ENCODE data around the gene CTDSPL. TPM values are rescaled to one million over a fixed set of nuclear protein-coding genes. Genes with fewer than 3 reads are reported as not detected.

The CTDSPL gene
- polyA plus RNA-seq, 1 donor: 23.3 TPM

DNA sequence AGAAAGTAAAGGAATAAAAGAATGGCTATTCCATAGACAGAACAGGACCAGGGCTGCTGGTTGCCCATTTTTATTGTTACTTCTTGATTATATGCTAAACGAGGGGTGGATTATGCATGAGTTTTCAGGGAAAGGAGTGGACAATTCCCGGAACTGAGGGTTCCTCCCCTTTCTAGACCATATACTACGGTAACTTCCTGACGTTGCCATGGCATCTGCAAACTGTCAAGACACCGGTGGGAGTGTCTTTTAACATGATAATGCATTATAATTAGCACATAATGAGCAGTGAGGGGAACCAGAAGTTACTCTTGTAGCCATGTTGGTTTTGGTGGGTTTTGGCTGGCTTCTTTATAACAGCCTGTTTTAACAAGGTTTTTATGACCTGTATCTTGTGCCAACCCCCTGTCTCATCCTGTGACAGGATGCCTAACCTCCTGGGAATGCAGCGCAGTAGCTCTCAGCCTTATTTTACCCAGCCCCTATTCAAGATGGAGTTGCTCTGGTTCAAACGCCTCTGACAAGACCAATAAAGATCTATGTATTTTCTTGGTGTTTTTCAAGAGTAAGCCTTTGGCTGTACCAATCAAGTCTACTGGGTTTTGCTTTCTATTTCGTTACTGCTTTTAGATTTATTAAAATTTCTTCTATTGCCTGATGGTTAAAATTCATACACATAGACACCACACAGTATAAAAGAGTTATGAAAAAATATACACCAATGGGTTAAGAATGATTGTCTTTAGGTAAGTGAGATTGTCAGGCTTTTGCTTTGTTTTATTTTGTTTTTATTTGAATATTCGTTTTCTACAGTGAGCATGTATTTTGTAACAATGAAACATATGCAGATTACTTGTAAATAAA is 37.4 kb upstream of the CTDSPL start:
- H3K9me3 ChIP-seq (ENCODE audit: control insufficient read depth, low read depth, low read length): no peaks in the 10 kb centered on the region
- no peaks in the 10 kb centered on the region for H3K27me3 ChIP-seq (ENCODE audit: control insufficient read depth, insufficient read depth, low read length)
- H3K36me3 ChIP-seq (ENCODE audit: control insufficient read depth, insufficient read depth, low read length): peaks cover 16% of the 10 kb centered on the region
- WGBS (ENCODE audit: insufficient coverage, low lambda C conversion rate): 96% methylated on average over 3 of the region's 9 CpGs
- no peak overlapping the region for H3K27ac ChIP-seq (ENCODE audit: low read length)
- no peak overlapping the region for H3K4me3 ChIP-seq (ENCODE audit: low read length)
- no peaks in the 10 kb centered on the region for H3K4me1 ChIP-seq (ENCODE audit: control insufficient read depth, insufficient read depth, low read length)
- DNase-seq: no peak

GRCh38 chr3:37824954-37825328 is 36.7 kb upstream of the CTDSPL start:
- Histone ChIP-seq H3K27me3 (ENCODE audit: control insufficient read depth, insufficient read depth, low read length) (no peaks in the 10 kb centered on the region), H3K4me3 (ENCODE audit: low read length) (no peak overlapping the region), H3K27ac (ENCODE audit: low read length) (no peak overlapping the region), H3K4me1 (ENCODE audit: control insufficient read depth, insufficient read depth, low read length) (no peaks in the 10 kb centered on the region), H3K9me3 (ENCODE audit: control insufficient read depth, low read depth, low read length) (no peaks in the 10 kb centered on the region), H3K36me3 (ENCODE audit: control insufficient read depth, insufficient read depth, low read length) (peaks cover 12% of the 10 kb centered on the region)
- DNase-seq: no peak
- WGBS (ENCODE audit: insufficient coverage, low lambda C conversion rate): no CpG with 5 or more reads among the region's 1 CpG

- H3K4me1 ChIP-seq (ENCODE audit: control insufficient read depth, insufficient read depth, low read length): no peaks in the 10 kb centered on the region
- DNase-seq: no peak
- WGBS (ENCODE audit: insufficient coverage, low lambda C conversion rate): no CpG with 5 or more reads among the region's 3 CpGs
- peaks cover 6% of the 10 kb centered on the region for H3K36me3 ChIP-seq (ENCODE audit: control insufficient read depth, insufficient read depth, low read length)
- no peaks in the 10 kb centered on the region for H3K9me3 ChIP-seq (ENCODE audit: control insufficient read depth, low read depth, low read length)
- no peak overlapping the region for H3K27ac ChIP-seq (ENCODE audit: low read length)
- H3K4me3 ChIP-seq (ENCODE audit: low read length): no peak overlapping the region
- no peaks in the 10 kb centered on the region for H3K27me3 ChIP-seq (ENCODE audit: control insufficient read depth, insufficient read depth, low read length)
These were observed 35.8 kb upstream of the CTDSPL start for GRCh38 chr3:37825744-37826400.

- no peak overlapping the region for H3K27ac ChIP-seq (ENCODE audit: low read length)
- no peaks in the 10 kb centered on the region for H3K4me1 ChIP-seq (ENCODE audit: control insufficient read depth, insufficient read depth, low read length)
- no peaks in the 10 kb centered on the region for H3K9me3 ChIP-seq (ENCODE audit: control insufficient read depth, low read depth, low read length)
- peaks cover 6% of the 10 kb centered on the region for H3K36me3 ChIP-seq (ENCODE audit: control insufficient read depth, insufficient read depth, low read length)
- no peak for DNase-seq
- no CpG with 5 or more reads among the region's 2 CpGs for WGBS (ENCODE audit: insufficient coverage, low lambda C conversion rate)
- no peak overlapping the region for H3K4me3 ChIP-seq (ENCODE audit: low read length)
- no peaks in the 10 kb centered on the region for H3K27me3 ChIP-seq (ENCODE audit: control insufficient read depth, insufficient read depth, low read length)
These were observed 35.2 kb upstream of the CTDSPL start for GRCh38 chr3:37826502-37826901.

- H3K4me1 ChIP-seq (ENCODE audit: control insufficient read depth, insufficient read depth, low read length): no peaks in the 10 kb centered on the region
- no peak for DNase-seq
- no peaks in the 10 kb centered on the region for H3K9me3 ChIP-seq (ENCODE audit: control insufficient read depth, low read depth, low read length)
- H3K36me3 ChIP-seq (ENCODE audit: control insufficient read depth, insufficient read depth, low read length): peaks cover 9% of the 10 kb centered on the region
- H3K27me3 ChIP-seq (ENCODE audit: control insufficient read depth, insufficient read depth, low read length): no peaks in the 10 kb centered on the region
- 88% methylated on average over 1 of the region's 1 CpG for WGBS (ENCODE audit: insufficient coverage, low lambda C conversion rate)
- H3K4me3 ChIP-seq (ENCODE audit: low read length): no peak overlapping the region
- H3K27ac ChIP-seq (ENCODE audit: low read length): no peak overlapping the region
These were observed 34.7 kb upstream of the CTDSPL start for GRCh38 chr3:37826933-37827332.

GRCh38 chr3:37832480-37832879 is 29.2 kb upstream of the CTDSPL start:
- Histone ChIP-seq H3K27ac (ENCODE audit: low read length) (no peak overlapping the region), H3K4me1 (ENCODE audit: control insufficient read depth, insufficient read depth, low read length) (no peaks in the 10 kb centered on the region), H3K27me3 (ENCODE audit: control insufficient read depth, insufficient read depth, low read length) (no peaks in the 10 kb centered on the region), H3K36me3 (ENCODE audit: control insufficient read depth, insufficient read depth, low read length) (peaks cover 9% of the 10 kb centered on the region), H3K4me3 (ENCODE audit: low read length) (no peak overlapping the region), H3K9me3 (ENCODE audit: control insufficient read depth, low read depth, low read length) (no peaks in the 10 kb centered on the region)
- DNase-seq: no peak
- WGBS (ENCODE audit: insufficient coverage, low lambda C conversion rate): no CpG with 5 or more reads among the region's 3 CpGs

- WGBS (ENCODE audit: insufficient coverage, low lambda C conversion rate): no CpG with 5 or more reads among the region's 6 CpGs
- peaks cover 9% of the 10 kb centered on the region for H3K36me3 ChIP-seq (ENCODE audit: control insufficient read depth, insufficient read depth, low read length)
- no peak for DNase-seq
These were observed 28.1 kb upstream of the CTDSPL start for GRCh38 chr3:37833302-37834186.

DNA sequence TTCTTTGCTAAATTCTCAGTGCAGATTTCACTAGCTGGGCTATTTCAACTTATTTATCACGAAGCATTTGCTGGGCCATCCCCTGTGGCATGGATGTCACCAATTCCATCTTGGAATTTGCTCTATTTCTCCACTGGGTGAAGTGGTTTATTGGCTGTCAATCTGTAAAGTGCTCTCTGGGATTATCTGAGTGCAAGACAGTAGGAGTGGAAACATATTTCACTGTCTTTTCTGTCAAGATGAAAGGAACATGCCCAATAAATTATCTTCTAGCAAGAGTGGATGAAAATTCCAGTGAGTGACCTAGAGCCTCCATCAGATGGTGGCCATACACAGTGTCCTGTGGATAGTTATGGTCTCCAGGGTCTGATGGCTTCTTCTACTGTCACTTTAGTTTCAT is 25.1 kb upstream of the CTDSPL start:
- no peaks in the 10 kb centered on the region for H3K9me3 ChIP-seq (ENCODE audit: control insufficient read depth, low read depth, low read length)
- peaks cover 2% of the 10 kb centered on the region for H3K36me3 ChIP-seq (ENCODE audit: control insufficient read depth, insufficient read depth, low read length)
- DNase-seq: no peak
- WGBS (ENCODE audit: insufficient coverage, low lambda C conversion rate): 100% methylated on average over 1 of the region's 1 CpG
- no peak overlapping the region for H3K4me3 ChIP-seq (ENCODE audit: low read length)
- no peaks in the 10 kb centered on the region for H3K4me1 ChIP-seq (ENCODE audit: control insufficient read depth, insufficient read depth, low read length)
- H3K27ac ChIP-seq (ENCODE audit: low read length): no peak overlapping the region
- no peaks in the 10 kb centered on the region for H3K27me3 ChIP-seq (ENCODE audit: control insufficient read depth, insufficient read depth, low read length)

More at GRCh38 chr3:37833302-37834186, 28.1 kb upstream of the CTDSPL start:
- Histone ChIP-seq H3K27me3 (ENCODE audit: control insufficient read depth, insufficient read depth, low read length) (no peaks in the 10 kb centered on the region), H3K27ac (ENCODE audit: low read length) (no peak overlapping the region), H3K4me3 (ENCODE audit: low read length) (no peak overlapping the region), H3K9me3 (ENCODE audit: control insufficient read depth, low read depth, low read length) (no peaks in the 10 kb centered on the region), H3K4me1 (ENCODE audit: control insufficient read depth, insufficient read depth, low read length) (no peaks in the 10 kb centered on the region)

- Histone ChIP-seq H3K27ac (ENCODE audit: low read length) (no peak overlapping the region), H3K9me3 (ENCODE audit: control insufficient read depth, low read depth, low read length) (no peaks in the 10 kb centered on the region), H3K4me1 (ENCODE audit: control insufficient read depth, insufficient read depth, low read length) (no peaks in the 10 kb centered on the region), H3K27me3 (ENCODE audit: control insufficient read depth, insufficient read depth, low read length) (no peaks in the 10 kb centered on the region), H3K4me3 (ENCODE audit: low read length) (no peak overlapping the region), H3K36me3 (ENCODE audit: control insufficient read depth, insufficient read depth, low read length) (peaks cover 8% of the 10 kb centered on the region)
- WGBS (ENCODE audit: insufficient coverage, low lambda C conversion rate): no CpG with 5 or more reads among the region's 4 CpGs
- no peak for DNase-seq
These were observed 14.0 kb upstream of the CTDSPL start for GRCh38 chr3:37847689-37848088.

All from large intestine (tissue), 3 donors.